ENCODE measurements around the gene TRIM27.

Gene TRIM27

DNA sequence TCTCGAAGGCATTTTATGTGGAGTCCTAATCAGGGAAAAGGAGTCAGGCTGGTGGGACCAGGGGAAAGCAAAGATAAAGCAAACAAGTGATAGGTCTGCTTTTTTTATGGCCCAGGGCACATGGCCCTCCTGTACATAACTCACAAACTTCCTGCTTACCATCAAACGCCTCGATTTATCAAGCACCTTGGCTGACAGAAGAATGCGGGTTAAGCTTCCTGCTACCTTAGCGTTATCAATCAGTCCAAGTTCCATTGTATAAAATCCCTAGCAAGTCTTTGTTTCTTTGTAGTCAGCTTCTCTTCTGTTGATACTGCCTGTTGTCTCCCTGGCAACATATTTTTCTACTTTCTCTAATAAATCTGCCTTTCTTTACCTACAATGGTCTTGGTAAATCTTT lies 4.1 kb upstream of the TRIM27 start:
- TF ChIP-seq, protein P1, sequence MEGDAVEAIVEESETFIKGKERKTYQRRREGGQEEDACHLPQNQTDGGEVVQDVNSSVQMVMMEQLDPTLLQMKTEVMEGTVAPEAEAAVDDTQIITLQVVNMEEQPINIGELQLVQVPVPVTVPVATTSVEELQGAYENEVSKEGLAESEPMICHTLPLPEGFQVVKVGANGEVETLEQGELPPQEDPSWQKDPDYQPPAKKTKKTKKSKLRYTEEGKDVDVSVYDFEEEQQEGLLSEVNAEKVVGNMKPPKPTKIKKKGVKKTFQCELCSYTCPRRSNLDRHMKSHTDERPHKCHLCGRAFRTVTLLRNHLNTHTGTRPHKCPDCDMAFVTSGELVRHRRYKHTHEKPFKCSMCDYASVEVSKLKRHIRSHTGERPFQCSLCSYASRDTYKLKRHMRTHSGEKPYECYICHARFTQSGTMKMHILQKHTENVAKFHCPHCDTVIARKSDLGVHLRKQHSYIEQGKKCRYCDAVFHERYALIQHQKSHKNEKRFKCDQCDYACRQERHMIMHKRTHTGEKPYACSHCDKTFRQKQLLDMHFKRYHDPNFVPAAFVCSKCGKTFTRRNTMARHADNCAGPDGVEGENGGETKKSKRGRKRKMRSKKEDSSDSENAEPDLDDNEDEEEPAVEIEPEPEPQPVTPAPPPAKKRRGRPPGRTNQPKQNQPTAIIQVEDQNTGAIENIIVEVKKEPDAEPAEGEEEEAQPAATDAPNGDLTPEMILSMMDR (conservative IDR thresholded peaks at IDR 0.05; ENCODE audit: low read length), result no peak
- TF ChIP-seq EZH2phosphoT487 (IDR thresholded peaks at IDR 0.05; ENCODE audit: borderline replicate concordance), result no peak
- H3K27me3 ChIP-seq (ENCODE audit: insufficient read depth, low read length, poor library complexity, severe bottlenecking), result peaks cover 4% of the 10 kb centered on the region
- H3K9me3 ChIP-seq (ENCODE audit: insufficient read depth, low read depth, low read length), result no peaks in the 10 kb centered on the region
- H2AFZ ChIP-seq (ENCODE audit: low read length), result no peak overlapping the region
- H3K4me2 ChIP-seq (ENCODE audit: low read depth, low read length, poor library complexity, severe bottlenecking), result no peak overlapping the region
- no peak overlapping the region for H3K4me3 ChIP-seq (ENCODE audit: low read length, poor library complexity, severe bottlenecking)
- no peaks in the 10 kb centered on the region for H3K36me3 ChIP-seq (ENCODE audit: insufficient read depth, low read length)
- H4K20me1 ChIP-seq (ENCODE audit: insufficient read depth, low read length, poor library complexity, severe bottlenecking), result peaks cover 4% of the 10 kb centered on the region
- no peak overlapping the region for H3K9ac ChIP-seq (ENCODE audit: low read depth, low read length, poor library complexity, severe bottlenecking)
- H3K79me2 ChIP-seq (ENCODE audit: insufficient read depth, low read length), result peaks cover 14% of the 10 kb centered on the region
- peaks cover 12% of the 10 kb centered on the region for H3K4me1 ChIP-seq (ENCODE audit: insufficient read depth, low read length, poor library complexity, severe bottlenecking)
- H3K9me2 ChIP-seq (replicated peaks; ENCODE audit: low read depth, low read length), result no peaks in the 10 kb centered on the region
- H3F3A ChIP-seq (ENCODE audit: low read depth), result no peaks in the 10 kb centered on the region

DNA sequence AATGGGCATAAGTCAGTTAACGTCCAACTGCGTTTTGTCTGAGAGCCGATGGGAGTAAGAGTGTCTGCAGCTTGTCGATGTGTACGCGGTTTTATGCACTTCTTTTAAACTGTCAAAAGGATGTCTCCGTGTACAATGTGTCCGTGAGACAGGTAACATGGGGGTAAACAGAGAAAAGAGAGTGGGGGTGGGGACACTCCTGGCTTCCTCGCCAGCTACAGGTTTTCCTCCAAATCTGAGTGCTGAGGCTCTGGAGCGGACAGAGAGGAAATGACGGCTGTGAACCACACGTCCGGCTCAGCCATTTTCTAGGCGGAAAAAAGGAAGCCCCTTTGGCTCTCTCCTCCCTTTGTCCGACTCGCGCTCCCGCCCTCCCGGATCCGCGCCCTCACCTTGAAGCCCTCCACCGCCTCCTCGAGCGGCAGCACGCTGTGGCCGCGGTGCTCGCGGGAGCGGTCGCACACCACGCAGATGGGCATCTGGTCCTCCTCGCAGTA lies 916 bp downstream of the TRIM27 start:
- Histone ChIP-seq H3K4me2 (ENCODE audit: low read depth, low read length, poor library complexity, severe bottlenecking) (peak overlapping the region; percentile 100), H3K79me2 (ENCODE audit: insufficient read depth, low read length) (peaks cover 59% of the 10 kb centered on the region), H3K9ac (ENCODE audit: low read depth, low read length, poor library complexity, severe bottlenecking) (peak overlapping the region; percentile 99), H2AFZ (ENCODE audit: low read length) (peak overlapping the region; percentile 61), H3K36me3 (ENCODE audit: insufficient read depth, low read length) (peaks cover 34% of the 10 kb centered on the region), H3K9me2 (replicated peaks; ENCODE audit: low read depth, low read length) (no peaks in the 10 kb centered on the region), H3K4me1 (ENCODE audit: insufficient read depth, low read length, poor library complexity, severe bottlenecking) (peaks cover 48% of the 10 kb centered on the region), H3K9me3 (ENCODE audit: insufficient read depth, low read depth, low read length) (no peaks in the 10 kb centered on the region), H3K27me3 (ENCODE audit: insufficient read depth, low read length, poor library complexity, severe bottlenecking) (peaks cover 4% of the 10 kb centered on the region), H4K20me1 (ENCODE audit: insufficient read depth, low read length, poor library complexity, severe bottlenecking) (peaks cover 48% of the 10 kb centered on the region), H3F3A (ENCODE audit: low read depth) (no peaks in the 10 kb centered on the region), H3K4me3 (ENCODE audit: low read length, poor library complexity, severe bottlenecking) (peak overlapping the region; percentile 100)
- no peak for TF ChIP-seq EZH2phosphoT487 (IDR thresholded peaks at IDR 0.05; ENCODE audit: borderline replicate concordance)
- TF ChIP-seq, protein P1 (conservative IDR thresholded peaks at IDR 0.05; ENCODE audit: low read length), result no peak

DNA sequence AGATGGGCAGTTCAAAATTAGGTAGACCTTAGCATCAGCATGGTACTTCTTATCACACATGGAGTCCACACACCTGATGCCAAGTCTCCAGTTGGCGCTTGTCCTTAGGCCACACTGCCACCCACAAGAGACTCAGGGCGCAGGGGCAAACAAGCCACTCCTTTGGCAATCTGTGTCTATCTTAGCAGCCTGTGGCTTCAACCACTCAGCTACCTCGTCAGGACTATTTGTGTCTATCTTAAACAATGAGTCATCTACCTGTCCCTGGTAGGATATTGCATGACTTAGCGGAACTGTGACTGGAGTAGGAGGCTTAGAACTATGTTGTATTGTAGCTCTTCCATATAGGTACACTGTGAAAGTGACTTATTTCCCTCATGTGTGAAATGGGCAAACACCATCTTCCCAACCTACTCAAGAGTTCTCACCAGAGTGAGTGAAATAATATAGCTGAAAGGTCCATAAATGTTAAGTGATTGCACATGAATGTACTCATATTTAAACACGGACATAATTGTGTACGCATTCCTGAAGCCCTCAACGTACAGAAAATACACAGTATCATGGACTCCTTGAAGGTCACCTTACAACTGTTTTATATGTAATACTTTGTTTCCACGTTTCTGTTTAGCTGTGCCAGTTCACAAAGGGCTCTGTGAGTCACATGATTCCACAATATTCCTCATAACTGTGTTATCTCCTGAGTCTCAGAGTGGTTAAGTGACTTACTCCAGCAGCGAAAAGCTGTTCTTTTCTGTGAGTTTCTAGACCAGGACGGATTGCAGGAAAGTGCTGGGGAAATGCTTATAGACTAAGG lies 1.6 kb downstream of the TRIM27 start:
- Histone ChIP-seq H3K36me3 (ENCODE audit: insufficient read depth, low read length) (peaks cover 40% of the 10 kb centered on the region), H3F3A (ENCODE audit: low read depth) (no peaks in the 10 kb centered on the region), H4K20me1 (ENCODE audit: insufficient read depth, low read length, poor library complexity, severe bottlenecking) (peaks cover 48% of the 10 kb centered on the region), H3K9ac (ENCODE audit: low read depth, low read length, poor library complexity, severe bottlenecking) (peak overlapping the region; percentile 99), H2AFZ (ENCODE audit: low read length) (no peak overlapping the region), H3K27me3 (ENCODE audit: insufficient read depth, low read length, poor library complexity, severe bottlenecking) (peaks cover 4% of the 10 kb centered on the region), H3K4me3 (ENCODE audit: low read length, poor library complexity, severe bottlenecking) (peak overlapping the region; percentile 100), H3K4me1 (ENCODE audit: insufficient read depth, low read length, poor library complexity, severe bottlenecking) (peaks cover 48% of the 10 kb centered on the region), H3K9me2 (replicated peaks; ENCODE audit: low read depth, low read length) (no peaks in the 10 kb centered on the region), H3K9me3 (ENCODE audit: insufficient read depth, low read depth, low read length) (no peaks in the 10 kb centered on the region), H3K79me2 (ENCODE audit: insufficient read depth, low read length) (peaks cover 64% of the 10 kb centered on the region), H3K4me2 (ENCODE audit: low read depth, low read length, poor library complexity, severe bottlenecking) (peak overlapping the region; percentile 100)
- TF ChIP-seq, protein P1 (conservative IDR thresholded peaks at IDR 0.05; ENCODE audit: low read length), result no peak
- no peak for TF ChIP-seq EZH2phosphoT487 (IDR thresholded peaks at IDR 0.05; ENCODE audit: borderline replicate concordance)
